HG03095 (cell line): Measurements from ENCODE around the gene CDK6.
A peak's percentile ranks its signal among the peaks of the same experiment; 100 is the strongest.

Source experiments
- ATAC-seq: cut with Tn5 transposase; IDR thresholded peaks from one replicate; pipeline ENCODE4 v1.9.1; 2021; ENCODE audit warnings: moderate library complexity; ENCODE audit not compliant: unreplicated experiment

Gene CDK6

GRCh38 chr7:92631067-92631849 lies 205.1 kb downstream of the CDK6 start:
- ATAC-seq = peak; percentile 53

GRCh38 chr7:92629779-92630178 lies 206.6 kb downstream of the CDK6 start:
- no peak for ATAC-seq

GRCh38 chr7:92627956-92628355 lies 208.4 kb downstream of the CDK6 start:
- ATAC-seq = no peak

- no peak for ATAC-seq
Observed at GRCh38 chr7:92626281-92626809, 210.0 kb downstream of the CDK6 start.

- no peak for ATAC-seq
Observed at GRCh38 chr7:92625617-92626016, 210.8 kb downstream of the CDK6 start.

- ATAC-seq = no peak
Observed at GRCh38 chr7:92624298-92624996, 211.9 kb downstream of the CDK6 start.

- no peak for ATAC-seq
Observed at GRCh38 chr7:92623544-92623943, 212.8 kb downstream of the CDK6 start.

- ATAC-seq = no peak
Observed at GRCh38 chr7:92622685-92623084, 213.7 kb downstream of the CDK6 start.

- peak; percentile 56 for ATAC-seq
Observed at GRCh38 chr7:92622030-92622429, 214.3 kb downstream of the CDK6 start.

GRCh38 chr7:92621561-92622023 lies 214.8 kb downstream of the CDK6 start:
- peak; percentile 47 for ATAC-seq

GRCh38 chr7:92621026-92621540 lies 215.3 kb downstream of the CDK6 start:
- peak; percentile 50 for ATAC-seq

- ATAC-seq = no peak
Observed at GRCh38 chr7:92615861-92616260, 220.5 kb downstream of the CDK6 start.

- ATAC-seq = no peak
Observed at GRCh38 chr7:92614660-92615174, 221.7 kb downstream of the CDK6 start.

- ATAC-seq = no peak
Observed at GRCh38 chr7:92613720-92614119, 222.7 kb downstream of the CDK6 start.

GRCh38 chr7:92613214-92613613 lies 223.2 kb downstream of the CDK6 start:
- ATAC-seq = no peak

- no peak for ATAC-seq
Observed at GRCh38 chr7:92612501-92612900, 223.9 kb downstream of the CDK6 start.

GRCh38 chr7:92611735-92612134 lies 224.6 kb downstream of the CDK6 start:
- ATAC-seq = no peak

- ATAC-seq = no peak
Observed at GRCh38 chr7:92609921-92610518, 226.4 kb downstream of the CDK6 start.

GRCh38 chr7:92608380-92609322 lies 227.7 kb downstream of the CDK6 start:
- no peak for ATAC-seq

GRCh38 chr7:92606985-92607384 lies 229.4 kb downstream of the CDK6 start:
- no peak for ATAC-seq
